ENCODE data around the gene ARID1B. TPM values are rescaled to one million over a fixed set of nuclear protein-coding genes. Genes with fewer than 3 reads are reported as not detected.

ARID1B gene
- total and polyA plus RNA-seq, 9 of the 15 experiments (the other 6 are each of a cell fraction or from before 2014, with no cell fraction given), result 12.5 to 50.5 (median 25.8) TPM

DNA sequence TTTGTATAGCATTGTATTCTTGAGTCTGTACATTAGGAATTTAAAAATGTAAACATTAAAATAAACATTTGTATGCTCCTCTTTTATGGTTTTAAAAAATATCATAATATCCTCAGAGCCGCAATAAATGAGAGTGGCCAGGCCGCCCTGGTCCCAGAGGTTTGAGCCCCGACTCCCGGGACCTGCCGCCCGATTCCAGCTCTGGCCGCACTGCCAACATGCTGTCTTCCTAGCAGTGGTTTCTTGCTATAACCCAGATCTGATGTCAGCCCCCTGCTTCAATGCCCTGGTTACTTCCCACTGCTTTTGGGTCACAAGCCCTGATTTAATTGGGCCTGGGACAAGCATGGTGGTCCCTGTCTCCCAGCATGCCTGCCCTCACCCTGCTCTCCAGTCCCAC is 5.4 kb upstream of the ARID1B start:
- CTCF ChIA-PET (ENCODE audit: low intra/inter-chr PET ratio), result interaction anchor here (0.5 kb wide), 1 partner anchor 313 kb away, joined by 3 read pairs; no protein-coding TSS in a partner anchor
- H3K27me3 ChIP-seq (ENCODE audit: control insufficient read depth in 2 of 2, insufficient read depth in 2 of 2, low read length in 2 of 2), result no peaks in the 10 kb centered on the region
- no peak for FAIRE-seq
- H3K9me1 ChIP-seq (ENCODE audit: control insufficient read depth, insufficient read depth, low read length), result no peaks in the 10 kb centered on the region
- no peaks in the 10 kb centered on the region for H4K20me1 ChIP-seq (replicated peaks; ENCODE audit: control insufficient read depth, insufficient read depth, low read length)
- no peak for DNase-seq (ENCODE audit: extremely low read depth in 1 of 4, low spot score in 3 of 4)
- H3K9ac ChIP-seq (ENCODE audit: insufficient read depth in 1 of 2, low read depth in 2 of 2, low read length in 2 of 2), result no peak overlapping the region
- peaks cover 5% of the 10 kb centered on the region for H3K79me2 ChIP-seq (ENCODE audit: control insufficient read depth, insufficient read depth, low read length)
- ATAC-seq, result no peak
- intact Hi-C loops (cut with micrococcal nuclease), result no loop called here
- WGBS (ENCODE audit: insufficient coverage, low coverage, missing lambda C conversion rate), result 89% methylated on average over 7 of the region's 7 CpGs
- BruUV-seq (replicated peaks), result no TSS peak
- no peak overlapping the region for H3K4me2 ChIP-seq (ENCODE audit: insufficient read depth, low read length)
- POLR2A ChIA-PET, result interaction anchor here (0.7 to 1.4 kb wide), 2 partner anchors 9 to 250 kb away, joined by 3 to 7 read pairs; no protein-coding TSS in a partner anchor
- no peak for TF ChIP-seq EHMT2 (IDR thresholded peaks at IDR 0.05)
- TF ChIP-seq, protein P1, sequence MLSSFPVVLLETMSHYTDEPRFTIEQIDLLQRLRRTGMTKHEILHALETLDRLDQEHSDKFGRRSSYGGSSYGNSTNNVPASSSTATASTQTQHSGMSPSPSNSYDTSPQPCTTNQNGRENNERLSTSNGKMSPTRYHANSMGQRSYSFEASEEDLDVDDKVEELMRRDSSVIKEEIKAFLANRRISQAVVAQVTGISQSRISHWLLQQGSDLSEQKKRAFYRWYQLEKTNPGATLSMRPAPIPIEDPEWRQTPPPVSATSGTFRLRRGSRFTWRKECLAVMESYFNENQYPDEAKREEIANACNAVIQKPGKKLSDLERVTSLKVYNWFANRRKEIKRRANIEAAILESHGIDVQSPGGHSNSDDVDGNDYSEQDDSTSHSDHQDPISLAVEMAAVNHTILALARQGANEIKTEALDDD (IDR thresholded peaks at IDR 0.05), result no peak
- H3K4me3 ChIP-seq, result no peak overlapping the region
- H3K9me3 ChIP-seq (replicated peaks; ENCODE audit: control insufficient read depth, insufficient read depth, low read depth, low read length), result no peaks in the 10 kb centered on the region
- no peak overlapping the region for H2AFZ ChIP-seq (ENCODE audit: low read depth, low read length)
- no peaks in the 10 kb centered on the region for H3K36me3 ChIP-seq (ENCODE audit: control insufficient read depth, insufficient read depth, low read length)
- in situ Hi-C loops (cut with MboI), result no loop called here
- H3K4me1 ChIP-seq (replicated peaks in 1 of 2; ENCODE audit: control insufficient read depth in 2 of 2, insufficient read depth in 2 of 2, low read length in 2 of 2), result peaks cover 9 to 15% of the 10 kb centered on the region in 2 experiments; a peak in 4 of 5 replicates
- no peak overlapping the region for H3K27ac ChIP-seq (ENCODE audit: extremely low read depth, low read depth, low read length)

DNA sequence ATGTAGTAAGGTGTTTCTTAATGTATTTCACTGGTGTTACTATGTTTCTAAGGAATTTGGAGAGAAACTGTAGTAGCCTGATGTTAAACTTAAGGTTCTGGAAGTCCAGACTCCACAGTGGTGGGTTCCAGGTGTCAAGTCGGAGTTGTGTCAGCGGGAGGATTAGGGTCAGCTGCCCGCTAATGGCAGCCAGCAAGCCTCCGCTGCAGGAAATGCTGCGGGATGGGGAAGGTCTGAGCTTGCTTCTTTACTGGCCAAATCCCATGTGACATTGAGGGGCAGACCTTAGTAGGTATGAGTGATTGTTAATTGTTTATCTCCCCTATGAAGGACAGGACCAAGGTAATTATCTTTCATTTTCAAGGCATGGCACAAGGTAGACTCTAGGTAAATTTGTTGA is 3.7 kb upstream of the ARID1B start:
- no peaks in the 10 kb centered on the region for H3K27me3 ChIP-seq (ENCODE audit: control insufficient read depth in 2 of 2, insufficient read depth in 2 of 2, low read length in 2 of 2)
- no TSS peak for BruUV-seq (replicated peaks)
- 80% methylated on average over 5 of the region's 5 CpGs for WGBS (ENCODE audit: insufficient coverage, low coverage, missing lambda C conversion rate)
- intact Hi-C loops (cut with micrococcal nuclease), result no loop called here
- DNase-seq (ENCODE audit: extremely low read depth in 1 of 4, low spot score in 3 of 4) (no peak), ATAC-seq (no peak), FAIRE-seq (no peak)
- H2AFZ ChIP-seq (ENCODE audit: low read depth, low read length), result no peak overlapping the region
- no peaks in the 10 kb centered on the region for H3K36me3 ChIP-seq (ENCODE audit: control insufficient read depth, insufficient read depth, low read length)
- H3K27ac ChIP-seq (ENCODE audit: extremely low read depth, low read depth, low read length), result no peak overlapping the region
- CTCF ChIA-PET (ENCODE audit: low intra/inter-chr PET ratio), result interaction anchor here (0.6 to 0.7 kb wide), 2 partner anchors 86 to 87 kb away, joined by 3 to 4 read pairs; no protein-coding TSS in a partner anchor
- no peaks in the 10 kb centered on the region for H4K20me1 ChIP-seq (replicated peaks; ENCODE audit: control insufficient read depth, insufficient read depth, low read length)
- no peaks in the 10 kb centered on the region for H3K9me3 ChIP-seq (replicated peaks; ENCODE audit: control insufficient read depth, insufficient read depth, low read depth, low read length)
- peaks cover 17% of the 10 kb centered on the region for H3K79me2 ChIP-seq (ENCODE audit: control insufficient read depth, insufficient read depth, low read length)
- POLR2A ChIA-PET, result no interaction called here
- H3K9me1 ChIP-seq (ENCODE audit: control insufficient read depth, insufficient read depth, low read length), result no peaks in the 10 kb centered on the region
- peaks cover 15 to 22% of the 10 kb centered on the region in 2 experiments; a peak in 4 of 5 replicates for H3K4me1 ChIP-seq (replicated peaks in 1 of 2; ENCODE audit: control insufficient read depth in 2 of 2, insufficient read depth in 2 of 2, low read length in 2 of 2)
- in situ Hi-C loops (cut with MboI), result no loop called here
- no peak overlapping the region for H3K4me3 ChIP-seq
- no peak overlapping the region for H3K4me2 ChIP-seq (ENCODE audit: insufficient read depth, low read length)
- peak overlapping the region in 1 of 2 experiments; percentile 53; a peak in 1 of 4 replicates for H3K9ac ChIP-seq (ENCODE audit: insufficient read depth in 1 of 2, low read depth in 2 of 2, low read length in 2 of 2)
- TF ChIP-seq, protein P2, sequence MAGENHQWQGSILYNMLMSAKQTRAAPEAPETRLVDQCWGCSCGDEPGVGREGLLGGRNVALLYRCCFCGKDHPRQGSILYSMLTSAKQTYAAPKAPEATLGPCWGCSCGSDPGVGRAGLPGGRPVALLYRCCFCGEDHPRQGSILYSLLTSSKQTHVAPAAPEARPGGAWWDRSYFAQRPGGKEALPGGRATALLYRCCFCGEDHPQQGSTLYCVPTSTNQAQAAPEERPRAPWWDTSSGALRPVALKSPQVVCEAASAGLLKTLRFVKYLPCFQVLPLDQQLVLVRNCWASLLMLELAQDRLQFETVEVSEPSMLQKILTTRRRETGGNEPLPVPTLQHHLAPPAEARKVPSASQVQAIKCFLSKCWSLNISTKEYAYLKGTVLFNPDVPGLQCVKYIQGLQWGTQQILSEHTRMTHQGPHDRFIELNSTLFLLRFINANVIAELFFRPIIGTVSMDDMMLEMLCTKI (IDR thresholded peaks at IDR 0.05; ENCODE audit: partially characterized antibody), result no peak
- TF ChIP-seq ZNF354B (CRISPR knock-in tag; IDR thresholded peaks at IDR 0.05), result no peak
- TF ChIP-seq, protein P3, sequence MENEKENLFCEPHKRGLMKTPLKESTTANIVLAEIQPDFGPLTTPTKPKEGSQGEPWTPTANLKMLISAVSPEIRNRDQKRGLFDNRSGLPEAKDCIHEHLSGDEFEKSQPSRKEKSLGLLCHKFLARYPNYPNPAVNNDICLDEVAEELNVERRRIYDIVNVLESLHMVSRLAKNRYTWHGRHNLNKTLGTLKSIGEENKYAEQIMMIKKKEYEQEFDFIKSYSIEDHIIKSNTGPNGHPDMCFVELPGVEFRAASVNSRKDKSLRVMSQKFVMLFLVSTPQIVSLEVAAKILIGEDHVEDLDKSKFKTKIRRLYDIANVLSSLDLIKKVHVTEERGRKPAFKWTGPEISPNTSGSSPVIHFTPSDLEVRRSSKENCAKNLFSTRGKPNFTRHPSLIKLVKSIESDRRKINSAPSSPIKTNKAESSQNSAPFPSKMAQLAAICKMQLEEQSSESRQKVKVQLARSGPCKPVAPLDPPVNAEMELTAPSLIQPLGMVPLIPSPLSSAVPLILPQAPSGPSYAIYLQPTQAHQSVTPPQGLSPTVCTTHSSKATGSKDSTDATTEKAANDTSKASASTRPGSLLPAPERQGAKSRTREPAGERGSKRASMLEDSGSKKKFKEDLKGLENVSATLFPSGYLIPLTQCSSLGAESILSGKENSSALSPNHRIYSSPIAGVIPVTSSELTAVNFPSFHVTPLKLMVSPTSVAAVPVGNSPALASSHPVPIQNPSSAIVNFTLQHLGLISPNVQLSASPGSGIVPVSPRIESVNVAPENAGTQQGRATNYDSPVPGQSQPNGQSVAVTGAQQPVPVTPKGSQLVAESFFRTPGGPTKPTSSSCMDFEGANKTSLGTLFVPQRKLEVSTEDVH (IDR thresholded peaks at IDR 0.05; ENCODE audit: low read depth, partially characterized antibody), result no peak
- TF ChIP-seq ZNF274 (IDR thresholded peaks at IDR 0.05; ENCODE audit: borderline replicate concordance, low read depth, low read length), result no peak
- no peak for TF ChIP-seq ATF7 (IDR thresholded peaks at IDR 0.05)
- no peak for TF ChIP-seq MTA2 (IDR thresholded peaks at IDR 0.05; ENCODE audit: low read depth)
- no peak for TF ChIP-seq TAL1 (IDR thresholded peaks at IDR 0.05)
